ENCODE results near the gene MPV17L2.

- TF ChIP-seq CTCF (IDR thresholded peaks at IDR 0.05) (no peak), POLR2AphosphoS5 (IDR thresholded peaks at IDR 0.05; ENCODE audit: low read depth, low read length) (no peak), SIN3A (IDR thresholded peaks at IDR 0.05; ENCODE audit: borderline replicate concordance, insufficient read depth, low read depth, low read length) (no peak)
Measured at GRCh38 chr19:18192673-18193387, at the start of gene MPV17L2.
